PC-9 (cell line): ENCODE data around the gene ATP1A3. TPM values are rescaled to one million over a fixed set of nuclear protein-coding genes. Genes with fewer than 3 reads are reported as not detected.
A peak's percentile ranks its signal among the peaks of the same experiment; 100 is the strongest.

Experiments
- BruUV-seq: library from RNA; stranded (reverse); fragments of 400-500 nt; replicated peaks from 2 replicates; lab custom pipeline; 2021; lab: Mats Ljungman, UMichigan
- CTCF ChIA-PET: fragments of 300-600 bp; sonication (Branson Sonifier 250); formaldehyde crosslinking; loops from one replicate; lab custom pipeline; 2022; ENCODE audit warnings: antibody characterized with exemption; lab: Charles Lee
- POLR2A ChIA-PET: fragments of 300-600 bp; sonication (Branson Sonifier 250); formaldehyde crosslinking; loops from one replicate; lab custom pipeline; 2022; ENCODE audit warnings: antibody characterized with exemption; ENCODE audit not compliant: unreplicated experiment; lab: Charles Lee
- DNase-seq, 2 experiments: peaks; one replicate each; pipeline versions ENCODE4 v3.0.0 to v3.0.0-alpha.2; 2015 to 2022; ENCODE audit warnings: mixed read lengths in 1 of 2
- H2AFZ ChIP-seq: fragments of 200-600 bp; sonication (generic); 2 replicates; pipeline ENCODE4 v1.8.1; 2017; ENCODE audit warnings: antibody characterized with exemption
- H3F3A ChIP-seq: fragments of 200-600 bp; sonication (generic); 2 replicates; pipeline ENCODE4 v1.8.1; 2017; ENCODE audit warnings: antibody characterized with exemption, mild to moderate bottlenecking, low read depth; ENCODE audit not compliant: insufficient read depth
- H3K27ac ChIP-seq: fragments of 200-600 bp; sonication (generic); 2 replicates; pipeline ENCODE4 v1.6.1; 2016; ENCODE audit warnings: mixed run types
- H3K27me3 ChIP-seq: fragments of 200-600 bp; sonication (generic); 2 replicates; pipeline ENCODE4 v1.6.1; 2016; ENCODE audit warnings: low read depth, mixed run types; ENCODE audit not compliant: insufficient read depth
- H3K36me3 ChIP-seq: fragments of 200-600 bp; sonication (generic); 2 replicates; pipeline ENCODE4 v1.6.1; 2016; ENCODE audit warnings: low read depth, mixed run types
- H3K4me1 ChIP-seq: fragments of 200-600 bp; sonication (generic); replicated peaks from 2 replicates; pipeline ENCODE4 v1.6.1; 2016; ENCODE audit warnings: mixed run types; ENCODE audit not compliant: insufficient read depth
- H3K4me2 ChIP-seq: fragments of 200-600 bp; sonication (generic); 2 replicates; pipeline ENCODE4 v1.6.1; 2017; ENCODE audit warnings: mixed run types
- H3K4me3 ChIP-seq: fragments of 200-600 bp; sonication (generic); 2 replicates; pipeline ENCODE4 v1.6.1; 2016; ENCODE audit warnings: mixed run types
- H3K79me2 ChIP-seq: fragments of 200-600 bp; sonication (generic); 2 replicates; pipeline ENCODE4 v1.6.1; 2017; ENCODE audit warnings: low read depth, mixed run types
- H3K9me2 ChIP-seq: fragments of 200-600 bp; sonication (generic); 2 replicates; pipeline ENCODE4 v1.8.1; 2017; ENCODE audit warnings: mild to moderate bottlenecking; ENCODE audit not compliant: insufficient read depth
- H3K9me3 ChIP-seq: fragments of 200-600 bp; sonication (generic); 2 replicates; pipeline ENCODE4 v1.8.1; 2016; ENCODE audit warnings: low read depth; ENCODE audit not compliant: insufficient read depth
- H4K20me1 ChIP-seq: fragments of 200-600 bp; sonication (generic); 2 replicates; pipeline ENCODE4 v1.8.1; 2017; ENCODE audit not compliant: insufficient read depth
- EZH2 ChIP-seq: fragments of 200-600 bp; sonication (generic); IDR thresholded peaks from 2 replicates; pipeline ENCODE4 v1.8.0; 2017; ENCODE audit warnings: antibody characterized with exemption, low read depth
- intact Hi-C: fragments of 100-400 bp; cut with micrococcal nuclease; formaldehyde crosslinking; loops from one replicate; pipeline ENCODE4 v1.10.0; 2022; ENCODE audit not compliant: unreplicated experiment
- total RNA-seq: library from RNA; stranded (reverse); gene quantifications from 2 replicates; pipeline ENCODE4 v1.2.3, GENCODE V29; 2021
- TF ChIP-seq, protein P1 (sequence below): fragments of 200-600 bp; sonication (generic); conservative IDR thresholded peaks from 2 replicates; pipeline ENCODE4 v1.6.1; 2017; ENCODE audit warnings: mixed run types, antibody characterized with exemption, mild to moderate bottlenecking, moderate library complexity

The ATP1A3 gene
- total RNA-seq, 1 experiment from 2014 or later, result not detected

DNA sequence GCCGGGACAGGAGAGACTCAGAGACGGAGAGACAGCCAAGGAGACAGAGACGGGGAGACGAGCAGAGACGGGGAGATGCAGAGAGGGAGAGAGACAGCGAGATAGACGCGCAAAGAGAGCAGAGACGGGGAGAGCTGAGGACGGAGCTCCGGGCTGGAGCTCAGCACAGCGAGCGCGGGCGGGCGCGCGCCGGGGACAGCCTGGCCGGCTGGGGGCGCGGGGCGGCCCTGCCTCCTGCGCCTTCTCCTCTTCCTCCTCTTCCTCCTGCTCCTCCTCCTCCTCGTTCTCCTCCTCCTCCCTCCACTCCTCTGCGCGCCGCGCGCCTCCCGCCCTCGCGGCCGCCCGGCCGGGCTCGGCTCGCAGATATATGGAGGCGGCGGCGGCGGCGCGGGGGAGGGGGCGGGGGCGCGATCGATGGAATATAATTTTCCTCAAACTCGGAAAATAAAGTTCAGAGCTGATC lies 65.8 kb downstream of the ATP1A3 start, which contains the start of gene ERFL:
Gene ERFL (minus strand): TSS at position 229 of the 463 bp plus-strand sequence. CDS start 15,530 bp downstream, outside the sequence.
- Histone ChIP-seq H3F3A (peaks cover 11% of the 10 kb centered on the region; the same call in 1 of the 2 replicates), H3K4me2 (peak within 1 kb of the TSS; percentile 80), H3K79me2 (no peaks in the 10 kb centered on the region), H3K4me1 (peaks cover 9% of the 10 kb centered on the region; the same call in 1 of the 2 replicates), H2AFZ (peak within 1 kb of the TSS; percentile 68), H3K27me3 (peaks cover 74% of the 10 kb centered on the region), H3K9me3 (no peaks in the 10 kb centered on the region), H3K27ac (no peak within 1 kb of the TSS), H4K20me1 (no peaks in the 10 kb centered on the region), H3K4me3 (peak within 1 kb of the TSS; percentile 59), H3K36me3 (no peaks in the 10 kb centered on the region), H3K9me2 (no peaks in the 10 kb centered on the region)
- ChIA-PET POLR2A (interaction anchor here (0.7 kb wide), 1 partner anchor 565 kb away, joined by 4 read pairs; no protein-coding TSS in a partner anchor), CTCF (interaction anchor here (0.5 to 1.0 kb wide), 5 partner anchors 9 to 238 kb away, joined by 3 to 13 read pairs (median 5); no protein-coding TSS in a partner anchor)
- BruUV-seq, result no TSS peak
- TF ChIP-seq, protein P1, sequence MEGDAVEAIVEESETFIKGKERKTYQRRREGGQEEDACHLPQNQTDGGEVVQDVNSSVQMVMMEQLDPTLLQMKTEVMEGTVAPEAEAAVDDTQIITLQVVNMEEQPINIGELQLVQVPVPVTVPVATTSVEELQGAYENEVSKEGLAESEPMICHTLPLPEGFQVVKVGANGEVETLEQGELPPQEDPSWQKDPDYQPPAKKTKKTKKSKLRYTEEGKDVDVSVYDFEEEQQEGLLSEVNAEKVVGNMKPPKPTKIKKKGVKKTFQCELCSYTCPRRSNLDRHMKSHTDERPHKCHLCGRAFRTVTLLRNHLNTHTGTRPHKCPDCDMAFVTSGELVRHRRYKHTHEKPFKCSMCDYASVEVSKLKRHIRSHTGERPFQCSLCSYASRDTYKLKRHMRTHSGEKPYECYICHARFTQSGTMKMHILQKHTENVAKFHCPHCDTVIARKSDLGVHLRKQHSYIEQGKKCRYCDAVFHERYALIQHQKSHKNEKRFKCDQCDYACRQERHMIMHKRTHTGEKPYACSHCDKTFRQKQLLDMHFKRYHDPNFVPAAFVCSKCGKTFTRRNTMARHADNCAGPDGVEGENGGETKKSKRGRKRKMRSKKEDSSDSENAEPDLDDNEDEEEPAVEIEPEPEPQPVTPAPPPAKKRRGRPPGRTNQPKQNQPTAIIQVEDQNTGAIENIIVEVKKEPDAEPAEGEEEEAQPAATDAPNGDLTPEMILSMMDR, result no peak
- TF ChIP-seq EZH2, result peak; percentile 92; the same call in 1 of the 2 replicates
- intact Hi-C loops, result no loop called here
- peak in 1 of 2 experiments; percentile 39 for DNase-seq

DNA sequence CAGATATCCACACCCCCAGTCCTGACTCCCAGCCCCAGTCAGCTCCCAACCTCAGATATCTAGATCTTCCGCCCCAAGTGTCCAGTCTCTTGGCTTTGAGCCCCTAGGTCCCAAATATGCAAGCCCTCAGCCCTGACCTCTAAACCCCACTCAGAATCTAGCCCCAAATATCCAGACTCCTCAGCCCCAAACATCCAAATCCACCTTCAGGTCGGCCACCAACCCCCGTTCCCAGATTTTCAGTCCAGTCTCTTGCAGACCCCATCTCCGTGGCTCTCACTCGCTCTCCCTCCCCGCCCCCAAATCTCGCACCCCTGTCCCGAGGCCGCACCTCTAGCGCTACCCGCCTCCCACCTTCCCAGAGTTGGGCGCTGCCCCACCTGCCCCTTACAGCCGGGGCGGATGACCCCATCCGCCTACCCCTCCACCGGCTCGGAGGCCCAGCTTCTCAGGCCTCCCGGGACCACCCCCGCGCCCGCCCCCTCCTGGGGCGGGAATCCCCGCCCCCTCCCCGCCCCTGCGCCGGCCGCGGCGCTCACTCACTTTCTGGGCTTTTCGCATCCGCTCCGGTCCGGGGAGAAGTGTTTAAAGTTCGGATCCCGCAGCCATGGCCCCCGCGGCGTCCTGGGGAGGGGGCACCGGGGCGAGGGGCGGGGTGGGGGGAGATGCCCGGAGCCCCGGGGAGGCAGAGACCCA lies 66.4 kb downstream of the ATP1A3 start:
- H3K27me3 ChIP-seq, result peaks cover 76% of the 10 kb centered on the region
- H3K9me2 ChIP-seq, result no peaks in the 10 kb centered on the region
- DNase-seq, result no peak
- BruUV-seq, result no TSS peak
- ChIA-PET POLR2A (interaction anchor here (0.7 kb wide), 1 partner anchor 564 kb away, joined by 4 read pairs; no protein-coding TSS in a partner anchor), CTCF (interaction anchor here (0.6 to 1.0 kb wide), 2 partner anchors 9 to 238 kb away, joined by 5 to 7 read pairs; no protein-coding TSS in a partner anchor)
- H3K9me3 ChIP-seq, result no peaks in the 10 kb centered on the region
- TF ChIP-seq, protein P1, result no peak
- TF ChIP-seq EZH2, result no peak
- intact Hi-C loops, result no loop called here
- H3K4me1 ChIP-seq, result peaks cover 9% of the 10 kb centered on the region; the same call in 1 of the 2 replicates
- no peaks in the 10 kb centered on the region for H3K79me2 ChIP-seq
- no peaks in the 10 kb centered on the region for H4K20me1 ChIP-seq
- no peaks in the 10 kb centered on the region for H3K36me3 ChIP-seq
- H3F3A ChIP-seq, result peaks cover 11% of the 10 kb centered on the region; the same call in 1 of the 2 replicates
- peak overlapping the region; percentile 59 for H3K4me3 ChIP-seq
- H3K4me2 ChIP-seq, result peak overlapping the region; percentile 80
- H2AFZ ChIP-seq, result peak overlapping the region; percentile 68
- no peak overlapping the region for H3K27ac ChIP-seq

DNA sequence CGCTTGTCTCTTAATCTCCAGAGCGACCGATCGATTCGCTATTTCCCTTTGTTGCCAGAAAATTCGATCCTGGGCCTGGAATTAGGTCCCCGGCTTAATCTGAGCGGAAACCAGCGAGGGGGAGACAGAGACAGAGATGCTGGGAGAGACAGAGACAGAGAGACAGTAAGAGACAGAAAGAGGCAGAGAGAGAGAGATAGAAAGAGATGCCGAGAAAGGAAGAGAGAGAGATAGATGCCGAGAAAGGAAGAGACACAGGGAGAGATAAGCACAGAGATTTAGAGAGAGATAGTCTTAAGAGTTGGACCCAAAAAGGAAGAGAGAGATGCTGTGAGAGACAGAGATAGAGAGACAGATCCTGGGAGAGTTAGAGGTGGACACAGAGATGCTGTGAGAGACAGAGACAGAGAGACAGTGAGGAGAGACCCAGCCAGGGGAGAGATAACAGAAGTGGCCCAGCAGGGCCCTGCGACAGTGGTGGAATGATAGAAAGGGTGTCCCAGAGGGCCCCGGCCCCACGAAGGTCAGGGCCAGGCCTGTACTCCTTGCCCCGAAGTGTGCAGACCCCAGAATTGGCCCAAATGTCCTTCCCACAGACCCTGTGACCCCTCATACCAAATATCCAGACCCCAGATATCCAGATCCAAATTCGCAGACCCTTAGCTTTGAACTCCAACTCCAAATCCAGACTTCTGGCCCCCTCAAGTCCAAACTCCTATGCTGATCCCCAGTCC lies 67.1 kb downstream of the ATP1A3 start:
- Histone ChIP-seq H2AFZ (no peak overlapping the region), H3K27ac (no peak overlapping the region), H3K4me1 (peaks cover 9% of the 10 kb centered on the region; the same call in 1 of the 2 replicates), H3K9me2 (no peaks in the 10 kb centered on the region), H4K20me1 (no peaks in the 10 kb centered on the region), H3K4me2 (no peak overlapping the region), H3K79me2 (no peaks in the 10 kb centered on the region), H3K36me3 (no peaks in the 10 kb centered on the region), H3K9me3 (no peaks in the 10 kb centered on the region), H3K4me3 (no peak overlapping the region), H3K27me3 (peaks cover 75% of the 10 kb centered on the region), H3F3A (peaks cover 11% of the 10 kb centered on the region; the same call in 1 of the 2 replicates)
- BruUV-seq, result no TSS peak
- ChIA-PET CTCF (no interaction called here), POLR2A (no interaction called here)
- no peak for TF ChIP-seq EZH2
- TF ChIP-seq, protein P1, result no peak
- DNase-seq, result no peak
- intact Hi-C loops, result no loop called here
